OCI-LY1 (cell line): Measurements from ENCODE around the gene DDX56.

ENCODE experiments used
- EZH2 ChIP-seq: fragments of 200-600 bp; sonication (generic), shearing (Covaris generic); IDR thresholded peaks from 2 replicates; pipeline ENCODE4 v1.8.0; 2017; ENCODE audit warnings: borderline replicate concordance, mixed run types, mild to moderate bottlenecking, antibody characterized with exemption, low read length, moderate library complexity, mixed read lengths
- TF ChIP-seq, protein P1 (sequence below): fragments of 200-600 bp; sonication (generic), shearing (Covaris generic); IDR thresholded peaks from 2 replicates; pipeline ENCODE4 v1.5.1; 2017; ENCODE audit warnings: mild to moderate bottlenecking, antibody characterized with exemption, low read length, moderate library complexity, mixed read lengths

DNA sequence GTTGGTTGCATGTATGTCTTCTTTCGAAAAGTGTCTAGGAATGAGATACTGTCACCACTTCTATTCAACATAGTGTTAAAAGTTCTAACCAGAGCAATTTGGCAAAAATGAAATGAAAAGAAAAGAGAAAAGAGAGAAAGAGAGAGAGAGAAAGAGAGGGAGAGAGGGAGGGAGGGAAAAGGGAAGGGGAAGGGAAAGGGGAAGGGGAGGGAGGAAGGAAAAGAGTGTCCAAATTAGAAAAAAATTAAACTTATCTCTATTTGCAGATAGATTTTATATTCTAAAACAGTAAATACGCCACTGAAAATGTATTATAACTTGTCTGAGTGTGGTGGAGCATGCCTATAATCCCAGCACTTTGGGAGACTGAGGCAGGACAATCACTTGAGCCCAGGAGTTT, 16.2 kb downstream of the DDX56 start:
- TF ChIP-seq, protein P1, sequence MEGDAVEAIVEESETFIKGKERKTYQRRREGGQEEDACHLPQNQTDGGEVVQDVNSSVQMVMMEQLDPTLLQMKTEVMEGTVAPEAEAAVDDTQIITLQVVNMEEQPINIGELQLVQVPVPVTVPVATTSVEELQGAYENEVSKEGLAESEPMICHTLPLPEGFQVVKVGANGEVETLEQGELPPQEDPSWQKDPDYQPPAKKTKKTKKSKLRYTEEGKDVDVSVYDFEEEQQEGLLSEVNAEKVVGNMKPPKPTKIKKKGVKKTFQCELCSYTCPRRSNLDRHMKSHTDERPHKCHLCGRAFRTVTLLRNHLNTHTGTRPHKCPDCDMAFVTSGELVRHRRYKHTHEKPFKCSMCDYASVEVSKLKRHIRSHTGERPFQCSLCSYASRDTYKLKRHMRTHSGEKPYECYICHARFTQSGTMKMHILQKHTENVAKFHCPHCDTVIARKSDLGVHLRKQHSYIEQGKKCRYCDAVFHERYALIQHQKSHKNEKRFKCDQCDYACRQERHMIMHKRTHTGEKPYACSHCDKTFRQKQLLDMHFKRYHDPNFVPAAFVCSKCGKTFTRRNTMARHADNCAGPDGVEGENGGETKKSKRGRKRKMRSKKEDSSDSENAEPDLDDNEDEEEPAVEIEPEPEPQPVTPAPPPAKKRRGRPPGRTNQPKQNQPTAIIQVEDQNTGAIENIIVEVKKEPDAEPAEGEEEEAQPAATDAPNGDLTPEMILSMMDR = no peak
- no peak for TF ChIP-seq EZH2
